ENCODE data around the gene HIF1A.

HIF1A gene

DNA sequence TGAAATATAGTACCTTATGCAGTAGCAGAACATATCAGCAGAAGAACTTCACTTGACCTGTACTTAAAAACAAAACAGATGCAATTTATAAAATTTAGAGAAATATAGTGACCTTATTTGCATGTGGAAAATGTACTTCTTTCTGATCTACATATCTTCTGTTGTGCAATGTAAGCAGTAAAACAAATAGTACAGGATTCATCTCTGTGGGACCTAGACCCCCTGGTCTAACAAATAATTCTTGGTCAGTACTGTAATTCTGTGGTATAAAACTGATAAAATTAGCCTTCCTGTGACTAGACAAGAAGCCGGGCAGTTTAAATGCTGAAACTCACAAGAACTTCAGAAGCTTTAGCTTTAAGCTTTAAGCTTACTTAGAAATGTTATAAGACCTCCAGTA, 21.6 kb downstream of the HIF1A start:
- H3K4me1 ChIP-seq (ENCODE audit: insufficient read depth, low read length), result no peaks in the 10 kb centered on the region

DNA sequence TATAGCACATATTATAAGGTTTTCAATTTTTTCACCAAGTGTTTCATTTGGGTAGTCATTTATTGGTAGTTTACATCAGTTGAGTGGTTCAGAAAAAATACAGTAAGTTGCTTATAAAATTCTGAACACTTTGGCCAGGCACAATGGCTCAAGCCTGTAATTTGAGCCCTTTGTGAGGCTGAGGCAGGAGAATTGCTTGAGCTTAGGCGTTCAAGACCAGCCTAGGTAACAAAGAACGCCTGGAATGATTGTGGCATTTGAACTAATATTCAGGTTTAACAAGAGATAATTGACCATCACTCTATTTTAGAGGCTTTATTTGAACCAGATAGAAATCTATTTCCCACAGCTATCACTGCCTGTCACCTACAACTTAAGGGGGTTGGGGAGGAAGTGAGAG, 22.7 kb downstream of the HIF1A start:
- H4K20me1 ChIP-seq (ENCODE audit: insufficient read depth, low read length), result peaks cover 64% of the 10 kb centered on the region
- H3K9ac ChIP-seq (ENCODE audit: low read depth, low read length), result no peak overlapping the region

More for the DNA sequence above, 21.6 kb downstream of the HIF1A start:
- H3K27ac ChIP-seq (ENCODE audit: low read length), result no peak overlapping the region
- H3K27me3 ChIP-seq (ENCODE audit: insufficient read depth, low read length, poor library complexity), result no peaks in the 10 kb centered on the region
- no peak for TF ChIP-seq EZH2 (IDR thresholded peaks at IDR 0.05; ENCODE audit: borderline replicate concordance, low read depth, low read length, severe bottlenecking)
- TF ChIP-seq, protein P1, sequence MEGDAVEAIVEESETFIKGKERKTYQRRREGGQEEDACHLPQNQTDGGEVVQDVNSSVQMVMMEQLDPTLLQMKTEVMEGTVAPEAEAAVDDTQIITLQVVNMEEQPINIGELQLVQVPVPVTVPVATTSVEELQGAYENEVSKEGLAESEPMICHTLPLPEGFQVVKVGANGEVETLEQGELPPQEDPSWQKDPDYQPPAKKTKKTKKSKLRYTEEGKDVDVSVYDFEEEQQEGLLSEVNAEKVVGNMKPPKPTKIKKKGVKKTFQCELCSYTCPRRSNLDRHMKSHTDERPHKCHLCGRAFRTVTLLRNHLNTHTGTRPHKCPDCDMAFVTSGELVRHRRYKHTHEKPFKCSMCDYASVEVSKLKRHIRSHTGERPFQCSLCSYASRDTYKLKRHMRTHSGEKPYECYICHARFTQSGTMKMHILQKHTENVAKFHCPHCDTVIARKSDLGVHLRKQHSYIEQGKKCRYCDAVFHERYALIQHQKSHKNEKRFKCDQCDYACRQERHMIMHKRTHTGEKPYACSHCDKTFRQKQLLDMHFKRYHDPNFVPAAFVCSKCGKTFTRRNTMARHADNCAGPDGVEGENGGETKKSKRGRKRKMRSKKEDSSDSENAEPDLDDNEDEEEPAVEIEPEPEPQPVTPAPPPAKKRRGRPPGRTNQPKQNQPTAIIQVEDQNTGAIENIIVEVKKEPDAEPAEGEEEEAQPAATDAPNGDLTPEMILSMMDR (IDR thresholded peaks at IDR 0.05; ENCODE audit: borderline replicate concordance, extremely low read depth, low read length, poor library complexity, severe bottlenecking), result no peak
- no peak overlapping the region for H2AFZ ChIP-seq (ENCODE audit: low read depth, low read length)
- H4K20me1 ChIP-seq (ENCODE audit: insufficient read depth, low read length), result peaks cover 71% of the 10 kb centered on the region
- ATAC-seq (ENCODE audit: insufficient read depth, low read depth) (no peak), DNase-seq (no peak)
- peaks cover 95% of the 10 kb centered on the region for H3K79me2 ChIP-seq (ENCODE audit: insufficient read depth, low read length)
- H3K36me3 ChIP-seq (ENCODE audit: insufficient read depth, low read length), result peaks cover 16% of the 10 kb centered on the region
- H3K4me3 ChIP-seq (ENCODE audit: low read depth in 1 of 2, low read length in 2 of 2), result no peak overlapping the region
- no peak overlapping the region for H3K4me2 ChIP-seq (ENCODE audit: insufficient read depth, low read length)
- H3K9me3 ChIP-seq (ENCODE audit: insufficient read depth, low read length, severe bottlenecking), result no peaks in the 10 kb centered on the region
- H3K9ac ChIP-seq (ENCODE audit: low read depth, low read length), result no peak overlapping the region

DNA sequence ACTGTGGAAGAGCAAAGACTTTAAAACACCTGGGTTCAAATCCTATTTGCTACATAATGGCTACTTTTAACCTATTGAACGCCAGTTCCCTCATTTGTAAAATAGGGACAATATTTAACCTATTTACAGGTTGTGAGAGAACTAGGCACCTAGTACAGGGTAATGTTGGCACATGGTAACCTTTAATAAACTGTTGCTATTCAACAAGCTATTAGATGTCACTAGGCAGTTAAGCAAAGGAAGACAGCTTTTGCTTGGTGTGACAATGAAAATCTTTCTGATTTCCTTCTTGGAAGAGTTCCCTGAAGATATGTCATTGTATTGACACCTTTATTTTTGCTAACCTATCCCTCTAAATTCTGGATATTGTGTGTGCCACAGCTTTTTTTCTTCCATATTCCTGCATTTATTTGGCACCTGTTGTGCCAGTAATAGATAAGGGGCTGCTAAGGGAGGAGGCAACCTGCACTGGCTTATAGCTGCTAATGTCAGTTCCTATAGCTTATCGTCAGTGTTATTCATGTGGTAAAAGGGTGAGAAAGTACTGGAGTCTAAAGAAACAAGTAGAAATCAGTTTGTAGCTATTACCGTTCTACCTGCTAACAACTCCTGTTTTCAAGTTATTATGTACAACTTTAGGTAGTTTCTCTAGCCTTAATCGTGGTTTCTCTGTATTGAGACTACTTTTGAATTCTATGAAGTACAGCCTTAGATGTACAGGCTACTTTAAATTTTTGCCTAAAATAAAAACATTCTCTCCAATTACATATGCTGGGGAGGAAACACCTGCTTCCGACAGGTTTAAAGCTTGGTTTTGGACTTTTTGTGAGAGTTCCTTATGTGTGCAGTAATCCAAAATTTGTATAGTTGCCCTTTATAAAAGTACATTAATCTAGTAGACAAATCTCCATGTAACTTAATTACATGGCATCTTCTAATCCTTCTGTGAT, 24.3 kb downstream of the HIF1A start:
- H3K4me1 ChIP-seq (ENCODE audit: insufficient read depth, low read length), result no peaks in the 10 kb centered on the region
- H3K79me2 ChIP-seq (ENCODE audit: insufficient read depth, low read length), result peaks cover 75% of the 10 kb centered on the region
- peaks cover 57% of the 10 kb centered on the region for H4K20me1 ChIP-seq (ENCODE audit: insufficient read depth, low read length)
- no peak overlapping the region for H2AFZ ChIP-seq (ENCODE audit: low read depth, low read length)
- DNase-seq (no peak), ATAC-seq (ENCODE audit: insufficient read depth, low read depth) (no peak; the same call in 2 of the 3 replicates)
- no peaks in the 10 kb centered on the region for H3K9me3 ChIP-seq (ENCODE audit: insufficient read depth, low read length, severe bottlenecking)
- TF ChIP-seq, protein P1 (IDR thresholded peaks at IDR 0.05; ENCODE audit: borderline replicate concordance, extremely low read depth, low read length, poor library complexity, severe bottlenecking), result no peak
- H3K27ac ChIP-seq (ENCODE audit: low read length), result no peak overlapping the region
- no peak overlapping the region for H3K9ac ChIP-seq (ENCODE audit: low read depth, low read length)
- H3K4me2 ChIP-seq (ENCODE audit: insufficient read depth, low read length), result no peak overlapping the region
- peaks cover 42% of the 10 kb centered on the region for H3K36me3 ChIP-seq (ENCODE audit: insufficient read depth, low read length)
- no peak overlapping the region for H3K4me3 ChIP-seq (ENCODE audit: low read depth in 1 of 2, low read length in 2 of 2)
- no peaks in the 10 kb centered on the region for H3K27me3 ChIP-seq (ENCODE audit: insufficient read depth, low read length, poor library complexity)

More for the DNA sequence above, 22.7 kb downstream of the HIF1A start:
- Histone ChIP-seq H2AFZ (ENCODE audit: low read depth, low read length) (no peak overlapping the region), H3K4me1 (ENCODE audit: insufficient read depth, low read length) (no peaks in the 10 kb centered on the region), H3K4me3 (ENCODE audit: low read depth in 1 of 2, low read length in 2 of 2) (no peak overlapping the region), H3K4me2 (ENCODE audit: insufficient read depth, low read length) (no peak overlapping the region), H3K79me2 (ENCODE audit: insufficient read depth, low read length) (peaks cover 84% of the 10 kb centered on the region), H3K27ac (ENCODE audit: low read length) (no peak overlapping the region), H3K36me3 (ENCODE audit: insufficient read depth, low read length) (peaks cover 27% of the 10 kb centered on the region), H3K27me3 (ENCODE audit: insufficient read depth, low read length, poor library complexity) (no peaks in the 10 kb centered on the region), H3K9me3 (ENCODE audit: insufficient read depth, low read length, severe bottlenecking) (no peaks in the 10 kb centered on the region)
- DNase-seq (no peak), ATAC-seq (ENCODE audit: insufficient read depth, low read depth) (no peak)
- TF ChIP-seq EZH2 (IDR thresholded peaks at IDR 0.05; ENCODE audit: borderline replicate concordance, low read depth, low read length, severe bottlenecking), result no peak
- TF ChIP-seq, protein P1 (IDR thresholded peaks at IDR 0.05; ENCODE audit: borderline replicate concordance, extremely low read depth, low read length, poor library complexity, severe bottlenecking), result no peak
